Gastroesophageal sphincter (tissue), 4 donors: Measurements from ENCODE around the gene RNF4. TPM values are rescaled to one million over a fixed set of nuclear protein-coding genes. Genes with fewer than 3 reads are reported as not detected.
A peak's percentile ranks its signal among the peaks of the same experiment; 100 is the strongest.

ENCODE experiments used
- ATAC-seq: fragments of 150-250 bp; one replicate; pipeline ENCODE4 v1.9.1; 2016; ENCODE audit warnings: mild to moderate bottlenecking, moderate library complexity
- H3K27ac ChIP-seq, 4 donors: fragments of 200-600 bp; sonication (generic) in 3 of 4; 1 replicate in 3 of 4; 2 replicates in 1 of 4; pipeline ENCODE4 v1.5.1; 2016 to 2019
- H3K27me3 ChIP-seq: fragments of 200-600 bp; sonication (generic); one replicate; pipeline ENCODE4 v1.5.1; 2019
- H3K36me3 ChIP-seq, 2 donors: fragments of 200-600 bp; sonication (generic); one replicate each; pipeline ENCODE4 v1.5.1; 2019; ENCODE audit warnings: control low read depth in 1 of 2
- H3K4me1 ChIP-seq, 3 donors: fragments of 200-600 bp; sonication (generic); 1 replicate in 2 of 3; 2 replicates in 1 of 3; pipeline ENCODE4 v1.5.1; 2016 to 2019; ENCODE audit warnings: control low read depth in 2 of 3
- H3K4me3 ChIP-seq, 2 donors: fragments of 200-600 bp; sonication (generic); one replicate each; pipeline ENCODE4 v1.5.1; 2019; ENCODE audit warnings: mild to moderate bottlenecking in 1 of 2, moderate library complexity in 1 of 2
- H3K9me3 ChIP-seq, 3 donors: fragments of 200-600 bp; sonication (generic); one replicate each; pipeline ENCODE4 v1.5.1; 2017 to 2019; ENCODE audit warnings: control low read depth in 2 of 3
- CTCF ChIP-seq, 4 experiments: fragments of 200-600 bp in 2 of 4; fragments of 450-650 bp in 2 of 4; sonication (generic) in 1 of 4; IDR thresholded peaks; one replicate each; pipeline ENCODE4 v1.5.1; 2017 to 2019; ENCODE audit warnings: antibody characterized with exemption in 4 of 4, mild to moderate bottlenecking in 2 of 4, moderate library complexity in 2 of 4
- EP300 ChIP-seq: sonication (generic); formaldehyde crosslinking; IDR thresholded peaks from one replicate; pipeline ENCODE4 v1.6.1; 2017; ENCODE audit warnings: antibody characterized with exemption, mild to moderate bottlenecking
- POLR2A ChIP-seq, 2 donors: fragments of 450-650 bp; IDR thresholded peaks; one replicate each; pipeline ENCODE4 v1.6.1; 2017; ENCODE audit warnings: antibody characterized with exemption in 2 of 2, mild to moderate bottlenecking in 2 of 2, moderate library complexity in 1 of 2
- POLR2AphosphoS5 ChIP-seq: sonication (generic); formaldehyde crosslinking; IDR thresholded peaks from one replicate; pipeline ENCODE4 v1.6.1; 2017; ENCODE audit warnings: antibody characterized with exemption
- WGBS, 2 donors: methylation state at CpG; one replicate each; pipeline ENCODE4 v1.1.5; 2018; ENCODE audit warnings: low coverage in 1 of 2; 5-methylcytosine and 5-hydroxymethylcytosine counted together
- total RNA-seq, 4 donors: library from RNA; depleted of rRNA; stranded (reverse); fragments of >200 nt; gene quantifications; one replicate each; pipeline ENCODE4 v1.1.0, GENCODE V29; 2016

RNF4 gene
- total RNA-seq, 4 donors from 2014 or later: 30.2 to 64.3 (median 43.1) TPM

- Histone ChIP-seq H3K36me3 (peaks cover 0 to 36% of the 10 kb centered on the region in 2 donors), H3K4me3 (no peak overlapping the region), H3K4me1 (peaks cover 6 to 72% (median 26%) of the 10 kb centered on the region in 3 donors), H3K27ac (no peak overlapping the region), H3K27me3 (no peaks in the 10 kb centered on the region), H3K9me3 (no peaks in the 10 kb centered on the region)
- 81 to 87% methylated on average over 5 of the region's 6 CpGs for WGBS, 2 donors
- no peak for ATAC-seq
- TF ChIP-seq POLR2A (IDR thresholded peaks at IDR 0.05): no peak
- TF ChIP-seq EP300: no peak
- no peak for TF ChIP-seq CTCF (IDR thresholded peaks at IDR 0.05)
- no peak for TF ChIP-seq POLR2AphosphoS5
These were observed 18.7 kb downstream of the RNF4 start for GRCh38 chr4:2487632-2488031.

- H3K4me3 ChIP-seq: no peak overlapping the region
- no peak for ATAC-seq
- no peaks in the 10 kb centered on the region for H3K9me3 ChIP-seq
- WGBS, 2 donors: 91 to 92% methylated on average over 10 to 17 of the region's 20 CpGs
- H3K36me3 ChIP-seq: peaks cover 0 to 53% of the 10 kb centered on the region in 2 donors
- peak overlapping the region in 2 of 4 donors; percentile 15 to 27 for H3K27ac ChIP-seq
- no peak for TF ChIP-seq POLR2AphosphoS5
- no peak for TF ChIP-seq POLR2A (IDR thresholded peaks at IDR 0.05)
- no peak for TF ChIP-seq CTCF (IDR thresholded peaks at IDR 0.05)
- TF ChIP-seq EP300: no peak
- no peaks in the 10 kb centered on the region for H3K27me3 ChIP-seq
- peaks cover 0 to 56% (median 19%) of the 10 kb centered on the region in 3 donors for H3K4me1 ChIP-seq
These were observed 20.3 kb downstream of the RNF4 start for GRCh38 chr4:2489081-2489805.

- no peak for ATAC-seq
- no peaks in the 10 kb centered on the region for H3K27me3 ChIP-seq
- no peaks in the 10 kb centered on the region for H3K9me3 ChIP-seq
- peaks cover 0 to 58% of the 10 kb centered on the region in 2 donors for H3K36me3 ChIP-seq
- peaks cover 0 to 56% (median 15%) of the 10 kb centered on the region in 3 donors for H3K4me1 ChIP-seq
- TF ChIP-seq POLR2A (IDR thresholded peaks at IDR 0.05): no peak
- no peak for TF ChIP-seq CTCF (IDR thresholded peaks at IDR 0.05)
- no peak for TF ChIP-seq EP300
- TF ChIP-seq POLR2AphosphoS5: no peak
- no peak overlapping the region for H3K4me3 ChIP-seq
- WGBS, 2 donors: 75 to 87% methylated on average over 4 of the region's 9 CpGs
- H3K27ac ChIP-seq: peak overlapping the region in 2 of 4 donors; percentile 15 to 27
These were observed 21.1 kb downstream of the RNF4 start for GRCh38 chr4:2489841-2490552.

- Histone ChIP-seq H3K27me3 (no peaks in the 10 kb centered on the region), H3K9me3 (no peaks in the 10 kb centered on the region), H3K4me3 (no peak overlapping the region), H3K27ac (no peak overlapping the region), H3K4me1 (peaks cover 0 to 40% (median 0%) of the 10 kb centered on the region in 3 donors), H3K36me3 (peaks cover 0 to 86% of the 10 kb centered on the region in 2 donors)
- TF ChIP-seq CTCF (IDR thresholded peaks at IDR 0.05): no peak
- no peak for TF ChIP-seq POLR2AphosphoS5
- no peak for TF ChIP-seq POLR2A (IDR thresholded peaks at IDR 0.05)
- no peak for TF ChIP-seq EP300
- no CpG with 5 or more reads among the region's 1 CpG for WGBS, 2 donors
- no peak for ATAC-seq
These were observed 24.1 kb downstream of the RNF4 start for GRCh38 chr4:2492970-2493369.
